Thoracic aorta endothelial cell (primary cell): ENCODE results near the gene DPH7. TPM values are rescaled to one million over a fixed set of nuclear protein-coding genes. Genes with fewer than 3 reads are reported as not detected.

Experiments used
- total RNA-seq: library from RNA; depleted of rRNA; stranded (reverse); fragments of >200 nt; gene quantifications from 2 replicates; pipeline ENCODE4 v1.2.3, GENCODE V29; 2012

Gene DPH7
- total RNA-seq: 22.8 and 23.9 TPM in 2 replicates

DNA sequence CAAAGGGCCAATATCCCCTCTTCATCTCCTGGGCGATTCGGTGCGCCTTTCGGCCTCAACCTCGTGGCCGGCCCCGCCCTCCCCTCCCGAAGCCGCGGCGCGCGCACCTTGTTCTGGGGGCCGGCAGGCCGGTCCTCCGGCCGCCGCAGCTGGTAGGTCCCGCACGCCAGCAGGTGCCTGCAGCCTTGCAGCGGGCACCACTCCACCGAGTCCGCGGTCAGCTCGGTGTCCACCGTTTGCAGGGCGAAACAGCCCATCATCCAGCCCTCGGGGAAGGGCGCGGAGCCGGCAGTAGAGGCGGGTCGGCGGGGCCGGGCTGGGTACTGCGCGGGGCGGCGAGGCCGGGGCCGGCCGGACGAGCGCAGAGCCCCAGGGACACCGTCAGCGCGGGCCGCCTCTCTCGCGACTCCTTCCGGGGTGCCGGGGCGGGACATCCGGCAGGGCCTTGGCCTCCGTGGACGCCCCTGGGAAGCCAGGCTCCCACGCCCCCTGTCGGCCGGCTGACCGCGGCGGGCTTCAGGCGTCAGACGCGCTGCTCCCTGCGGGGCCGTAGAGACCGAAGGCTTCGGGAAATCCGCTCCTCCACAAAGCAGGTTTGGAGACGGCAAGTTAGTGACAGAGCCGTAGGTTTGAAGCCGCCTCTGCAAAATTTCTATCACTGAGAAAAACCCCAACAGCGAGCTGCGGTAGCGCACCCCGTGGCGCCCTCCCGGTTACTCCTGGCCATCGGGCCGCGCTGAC lies at the start of gene DPH7:
Gene DPH7, minus strand, starts transcription at position 408 of the 741 bp plus-strand sequence. Its CDS starts 148 bp downstream, at position 260.

GRCh38 chr9:137618105-137619067 lies 39.7 kb upstream of the DPH7 start, which contains the start of gene EHMT1:
TSS of gene EHMT1 (plus strand) at chr9:137619005. CDS start at chr9:137619029, 24 bp downstream.

GRCh38 chr9:137605121-137606004 lies 26.6 kb upstream of the DPH7 start, which contains the start of gene ARRDC1:
TSS of gene ARRDC1 (plus strand) at chr9:137605686. CDS start at chr9:137605718, 32 bp downstream.

DNA sequence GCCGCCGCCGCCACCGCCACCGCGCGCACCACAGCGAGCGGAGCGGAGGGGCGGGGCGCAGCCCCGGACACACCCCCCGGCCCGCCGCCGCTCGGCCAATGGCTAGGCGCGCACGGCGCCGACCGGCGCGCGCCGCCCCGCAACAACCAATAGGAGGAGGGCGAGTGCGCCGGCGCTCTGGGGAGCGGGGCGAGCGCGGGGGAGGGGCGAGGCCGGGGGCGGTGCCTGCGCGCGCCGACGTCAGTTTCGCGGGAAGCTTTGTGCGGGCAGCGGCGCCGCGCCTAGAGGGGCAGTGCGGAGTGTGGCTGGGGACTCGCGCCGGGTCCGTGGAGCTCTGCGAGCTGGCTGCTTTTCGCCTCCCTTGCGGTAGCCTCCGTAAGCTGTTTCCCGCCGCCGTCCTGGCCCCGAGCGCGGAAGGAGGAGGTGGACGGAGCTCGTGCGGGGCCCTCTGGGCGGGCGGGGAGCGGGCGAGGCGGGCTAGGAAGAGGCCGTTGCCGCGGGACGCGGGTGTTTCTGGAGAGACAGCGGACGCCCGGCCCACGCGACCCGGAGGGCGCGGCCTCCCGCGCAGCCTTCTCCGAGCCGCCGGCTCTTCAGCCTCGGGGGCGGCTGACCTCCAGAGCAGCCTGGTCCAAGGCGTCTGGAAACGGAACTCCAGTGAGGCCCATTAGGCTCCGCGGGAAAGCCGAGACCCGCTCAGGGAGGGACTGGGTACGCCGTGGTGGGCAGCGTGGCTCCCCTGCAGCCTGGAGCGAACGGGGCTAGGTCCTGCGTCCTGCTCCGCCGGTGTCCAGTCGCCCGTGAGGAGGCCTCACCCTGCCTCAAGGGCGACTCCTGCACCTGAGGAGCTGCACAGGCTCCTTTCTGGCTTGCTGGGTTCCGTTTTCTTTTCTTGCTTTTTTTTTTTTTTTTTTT lies 12.0 kb upstream of the DPH7 start, which contains the start of gene ZMYND19:
Gene ZMYND19, minus strand, starts transcription at position 44 of the 915 bp plus-strand sequence. CDS start 249 bp downstream, outside the sequence.

GRCh38 chr9:137551264-137552021 lies 27.3 kb downstream of the DPH7 start, which contains the start of gene MRPL41:
TSS of gene MRPL41 (plus strand) at chr9:137551879. CDS start at chr9:137552082, 203 bp downstream.

DNA sequence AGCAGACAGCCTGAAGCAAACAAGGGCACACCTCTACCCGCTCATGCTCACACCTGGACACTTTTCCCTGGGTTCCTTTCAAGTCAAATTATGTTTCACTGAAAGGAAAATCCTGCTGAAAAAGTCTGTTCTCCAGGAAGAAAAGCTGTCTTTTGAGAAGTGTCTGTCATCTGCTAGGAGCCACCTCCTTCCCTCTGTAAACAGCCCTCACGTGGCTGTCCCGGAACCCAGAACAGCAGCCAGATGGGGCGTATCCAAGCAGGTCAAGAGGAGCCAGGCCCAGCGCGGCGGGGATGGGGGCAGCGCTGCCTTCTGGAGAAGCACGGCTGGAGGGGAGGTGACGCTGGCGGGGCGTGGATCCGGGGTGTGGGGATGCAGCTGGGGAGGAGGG lies 28.5 kb downstream of the DPH7 start, which contains the start of gene PNPLA7:
Gene PNPLA7, minus strand, starts transcription at position 172 of the 391 bp plus-strand sequence. CDS start 205 bp downstream, outside the sequence.

Other genes starting within 250 kb of the DPH7 start
- 9.0 and 9.3 TPM in 2 replicates for gene EXD3, start 155.8 kb downstream of the DPH7 start, total RNA-seq
- gene NOXA1, start 155.5 kb downstream of the DPH7 start, total RNA-seq: 0.27 and 0.29 TPM in 2 replicates
- not detected in 2 replicates for gene ENTPD8, start 137.6 kb downstream of the DPH7 start, total RNA-seq
- gene NSMF, start 119.6 kb downstream of the DPH7 start, total RNA-seq: 38.8 and 44.0 TPM in 2 replicates
- 0.22 and 0.66 TPM in 2 replicates for gene PNPLA7, start 28.5 kb downstream of the DPH7 start, total RNA-seq
- 37.7 and 45.1 TPM in 2 replicates for gene MRPL41, start 27.0 kb downstream of the DPH7 start, total RNA-seq
- gene ZMYND19, start 11.6 kb upstream of the DPH7 start, total RNA-seq: 16.8 and 19.7 TPM in 2 replicates
- 14.8 and 21.1 TPM in 2 replicates for gene ARRDC1, start 26.8 kb upstream of the DPH7 start, total RNA-seq
- gene EHMT1, start 40.1 kb upstream of the DPH7 start, total RNA-seq: 51.7 and 60.1 TPM in 2 replicates